Activated CD4-positive, CD25-positive, alpha-beta regulatory T cell treated with anti-CD3 and anti-CD28 coated beads, Interleukin-2, amount 50 U/mL, for 16 hours (primary cell): ENCODE measurements around the gene TXNDC17.
"Not testable (repeated sequence)": the region's sequence is repeated elsewhere in the genome, so short reads cannot be mapped to it uniquely, and the experiment has no call there.

Experiments
- DNase-seq: peaks from one replicate; pipeline ENCODE4 v3.0.0-alpha.2; 2020; ENCODE audit warnings: low read depth, low spot score

The TXNDC17 gene

GRCh38 chr17:6683081-6683684, 42.3 kb downstream of the TXNDC17 start:
- DNase-seq, result no peak

- DNase-seq, result no peak
Observed at GRCh38 chr17:6683730-6684459, 43.0 kb downstream of the TXNDC17 start.

DNA sequence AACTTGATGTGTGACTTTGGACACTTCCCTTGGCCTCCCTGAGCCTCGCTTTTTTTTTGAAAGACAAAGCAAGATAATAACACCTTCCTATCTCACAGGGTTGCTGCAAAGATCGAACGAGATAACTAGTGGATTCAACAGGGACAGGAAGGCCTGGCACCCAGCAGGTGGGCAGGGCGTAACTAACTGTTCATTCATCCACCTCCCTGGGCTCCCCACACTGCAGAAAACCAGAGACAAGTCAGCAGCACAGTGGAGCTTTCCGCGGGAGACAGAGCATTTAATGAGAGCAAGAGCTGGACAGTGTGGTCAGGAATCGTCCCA, 43.6 kb downstream of the TXNDC17 start:
- no peak for DNase-seq

- no peak for DNase-seq
Observed at GRCh38 chr17:6684881-6685767, 44.3 kb downstream of the TXNDC17 start.

- no peak for DNase-seq
Observed at GRCh38 chr17:6686026-6686425, 45.2 kb downstream of the TXNDC17 start.

GRCh38 chr17:6688944-6689343, 48.1 kb downstream of the TXNDC17 start:
- DNase-seq, result no peak

DNA sequence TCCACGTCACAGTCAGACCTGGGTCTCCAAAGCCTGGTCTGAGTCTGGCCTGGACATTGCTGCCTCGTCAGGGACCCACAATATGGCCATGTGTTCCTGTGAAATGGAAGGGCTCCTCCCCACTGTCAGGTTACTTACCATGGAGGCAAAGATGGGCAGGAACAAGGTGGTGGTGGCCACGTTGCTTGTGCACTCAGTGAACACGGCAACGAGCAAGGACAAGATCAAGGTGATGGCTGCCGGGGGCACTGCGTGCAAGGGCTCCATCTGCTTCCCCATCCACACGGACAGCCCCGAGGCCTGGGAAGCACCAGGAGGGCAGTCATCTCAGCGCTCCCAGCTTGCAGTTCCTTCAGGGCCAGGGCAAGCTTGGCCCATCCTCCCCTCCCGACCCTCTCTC, 49.8 kb downstream of the TXNDC17 start:
- no peak for DNase-seq

DNA sequence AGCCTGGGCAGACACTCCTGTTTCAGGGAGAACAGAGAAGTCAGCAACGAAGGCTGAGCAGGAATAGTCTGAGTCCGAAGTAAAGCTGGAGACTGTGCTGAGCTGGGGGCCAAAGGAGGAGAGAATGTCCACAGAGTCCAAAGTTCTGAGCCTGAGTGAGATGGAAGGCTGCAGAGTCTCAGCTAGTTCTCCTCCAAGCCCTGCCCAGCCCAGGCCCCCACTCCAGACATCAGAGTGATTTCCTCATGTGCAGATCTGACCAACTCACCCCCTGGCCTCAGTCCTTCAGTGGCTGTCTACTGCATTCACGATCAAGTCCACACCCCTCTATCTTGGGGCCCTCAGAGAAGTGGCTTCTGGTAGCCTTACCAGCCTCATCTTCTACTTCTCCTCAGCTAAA, 50.7 kb downstream of the TXNDC17 start:
- no peak for DNase-seq

DNA sequence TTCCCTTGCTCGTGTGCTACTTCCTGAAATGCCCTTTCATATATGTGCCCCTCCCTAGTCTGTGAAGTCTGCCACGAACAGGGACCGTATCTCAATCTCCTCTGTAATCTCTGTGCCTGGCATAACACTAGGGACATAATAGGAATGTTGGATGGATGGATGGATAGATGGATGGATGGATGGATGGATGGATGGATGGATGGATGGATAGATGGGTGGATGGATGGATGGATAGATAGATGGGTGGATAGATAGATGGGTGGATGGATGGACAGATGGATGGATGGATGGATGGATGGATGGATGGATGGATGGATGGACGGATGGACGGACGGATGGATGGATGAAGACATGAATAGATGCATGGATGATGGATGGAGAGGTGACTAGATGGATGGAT, 51.1 kb downstream of the TXNDC17 start:
- DNase-seq, result not testable (repeated sequence)
